ENCODE results near the gene NT5C1A.

Gene NT5C1A

DNA sequence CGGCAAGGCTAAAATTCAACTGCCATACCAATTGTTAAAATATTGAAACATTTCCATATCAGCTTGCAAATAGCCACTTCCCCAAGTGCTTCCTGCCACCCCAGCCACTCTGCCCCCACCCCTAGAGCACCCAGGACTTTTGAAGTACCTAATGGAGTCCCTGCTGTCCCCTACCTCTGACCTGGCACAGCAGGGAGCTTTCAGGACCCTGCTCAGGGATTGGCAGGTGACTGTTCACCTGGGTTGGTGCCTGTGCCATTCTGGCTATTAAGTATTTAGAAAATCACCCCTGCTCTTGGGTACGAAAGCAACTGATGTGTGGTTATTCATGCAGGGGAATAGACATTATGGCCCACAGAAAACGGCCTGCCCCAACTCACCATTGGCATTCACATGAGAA lies 28.4 kb upstream of the NT5C1A start:
- ChIA-PET CTCF (interaction anchor here (0.7 to 3.8 kb wide), 3 partner anchors 41 to 143 kb away, joined by 3 to 29 read pairs (median 6); no protein-coding TSS in a partner anchor), POLR2A (interaction anchor here (0.9 kb wide), 1 partner anchor 38 kb away, joined by 9 read pairs; the partner anchor contains the start of gene PPIE)

DNA sequence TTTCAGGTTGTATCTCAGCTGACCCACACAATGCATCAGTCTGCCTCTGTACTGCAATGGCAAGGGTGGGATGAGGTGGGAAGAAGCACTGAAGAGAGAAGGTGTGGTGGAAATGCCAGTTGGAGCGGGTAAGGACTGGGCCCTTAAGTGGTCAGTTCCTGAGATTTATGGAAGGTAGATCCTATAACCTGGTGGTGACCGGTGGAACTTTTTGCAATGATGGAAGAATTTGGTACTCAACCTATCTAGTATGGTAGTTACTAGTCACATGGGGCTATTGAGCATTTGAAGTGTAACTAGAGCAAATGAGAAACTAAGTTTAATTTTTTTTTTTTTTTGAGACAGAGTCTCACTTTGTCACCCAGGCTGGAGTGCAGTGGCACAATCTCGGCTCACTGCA lies 27.5 kb upstream of the NT5C1A start:
- Histone ChIP-seq H3K9me3 (ENCODE audit: control insufficient read depth, insufficient read depth, low read depth, low read length) (no peaks in the 10 kb centered on the region), H3K36me3 (ENCODE audit: control insufficient read depth in 2 of 2, insufficient read depth in 1 of 2, low read length in 2 of 2) (no peaks in the 10 kb centered on the region), H3K4me3 (ENCODE audit: low read depth, low read length) (no peak overlapping the region), H3K4me1 (ENCODE audit: control insufficient read depth, insufficient read depth, low read length) (no peaks in the 10 kb centered on the region), H3K27ac (ENCODE audit: extremely low read depth, low read depth, low read length) (no peak overlapping the region)
- TF ChIP-seq GLI4 (tag by site-specific recombination; IDR thresholded peaks at IDR 0.05): no peak
- TF ChIP-seq ELK4 (IDR thresholded peaks at IDR 0.05; ENCODE audit: borderline replicate concordance, low read depth, low read length): no peak
- no peak for TF ChIP-seq OVOL3 (tag by site-specific recombination; IDR thresholded peaks at IDR 0.05)
- no peak for TF ChIP-seq ZNF426 (tag by site-specific recombination; IDR thresholded peaks at IDR 0.05)
- TF ChIP-seq ZNF473 (tag by site-specific recombination; IDR thresholded peaks at IDR 0.05): no peak
- TF ChIP-seq ZNF639 (tag by site-specific recombination; IDR thresholded peaks at IDR 0.05): no peak
- TF ChIP-seq ZBTB20 (tag by site-specific recombination; IDR thresholded peaks at IDR 0.05): no peak
- POLR2A ChIA-PET: interaction anchor here (0.9 kb wide), 1 partner anchor 39 kb away, joined by 9 read pairs; the partner anchor contains the start of gene PPIE
- CTCF ChIA-PET: interaction anchor here (0.5 to 1.7 kb wide), 2 partner anchors 21 to 46 kb away, joined by 5 to 6 read pairs; no protein-coding TSS in a partner anchor

More for the DNA sequence above, 28.4 kb upstream of the NT5C1A start:
- H3K27ac ChIP-seq (ENCODE audit: extremely low read depth, low read depth, low read length): no peak overlapping the region
- no peak overlapping the region for H3K4me3 ChIP-seq (ENCODE audit: low read depth, low read length)
- no peaks in the 10 kb centered on the region for H3K36me3 ChIP-seq (ENCODE audit: control insufficient read depth in 2 of 2, insufficient read depth in 1 of 2, low read length in 2 of 2)
- no peak for TF ChIP-seq ZNF423 (tag by site-specific recombination; IDR thresholded peaks at IDR 0.05)
- no peak for TF ChIP-seq ZNF610 (tag by site-specific recombination; IDR thresholded peaks at IDR 0.05; ENCODE audit: borderline replicate concordance)
- no peak for TF ChIP-seq ZBTB48 (tag by site-specific recombination; IDR thresholded peaks at IDR 0.05)
- no peak for TF ChIP-seq ZBTB7A (tag by site-specific recombination; IDR thresholded peaks at IDR 0.05; ENCODE audit: low read depth)
- no peak for TF ChIP-seq ZNF324 (tag by site-specific recombination; IDR thresholded peaks at IDR 0.05)
- TF ChIP-seq, protein P1, sequence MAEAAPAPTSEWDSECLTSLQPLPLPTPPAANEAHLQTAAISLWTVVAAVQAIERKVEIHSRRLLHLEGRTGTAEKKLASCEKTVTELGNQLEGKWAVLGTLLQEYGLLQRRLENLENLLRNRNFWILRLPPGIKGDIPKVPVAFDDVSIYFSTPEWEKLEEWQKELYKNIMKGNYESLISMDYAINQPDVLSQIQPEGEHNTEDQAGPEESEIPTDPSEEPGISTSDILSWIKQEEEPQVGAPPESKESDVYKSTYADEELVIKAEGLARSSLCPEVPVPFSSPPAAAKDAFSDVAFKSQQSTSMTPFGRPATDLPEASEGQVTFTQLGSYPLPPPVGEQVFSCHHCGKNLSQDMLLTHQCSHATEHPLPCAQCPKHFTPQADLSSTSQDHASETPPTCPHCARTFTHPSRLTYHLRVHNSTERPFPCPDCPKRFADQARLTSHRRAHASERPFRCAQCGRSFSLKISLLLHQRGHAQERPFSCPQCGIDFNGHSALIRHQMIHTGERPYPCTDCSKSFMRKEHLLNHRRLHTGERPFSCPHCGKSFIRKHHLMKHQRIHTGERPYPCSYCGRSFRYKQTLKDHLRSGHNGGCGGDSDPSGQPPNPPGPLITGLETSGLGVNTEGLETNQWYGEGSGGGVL (tag by site-specific recombination; IDR thresholded peaks at IDR 0.05): no peak
- TF ChIP-seq SETDB1 (IDR thresholded peaks at IDR 0.05; ENCODE audit: insufficient read length, low read length): no peak
- no peak for TF ChIP-seq ZNF140 (tag by site-specific recombination; IDR thresholded peaks at IDR 0.05)
- no peaks in the 10 kb centered on the region for H3K4me1 ChIP-seq (ENCODE audit: control insufficient read depth, insufficient read depth, low read length)
- H3K9me3 ChIP-seq (ENCODE audit: control insufficient read depth, insufficient read depth, low read depth, low read length): no peaks in the 10 kb centered on the region

DNA sequence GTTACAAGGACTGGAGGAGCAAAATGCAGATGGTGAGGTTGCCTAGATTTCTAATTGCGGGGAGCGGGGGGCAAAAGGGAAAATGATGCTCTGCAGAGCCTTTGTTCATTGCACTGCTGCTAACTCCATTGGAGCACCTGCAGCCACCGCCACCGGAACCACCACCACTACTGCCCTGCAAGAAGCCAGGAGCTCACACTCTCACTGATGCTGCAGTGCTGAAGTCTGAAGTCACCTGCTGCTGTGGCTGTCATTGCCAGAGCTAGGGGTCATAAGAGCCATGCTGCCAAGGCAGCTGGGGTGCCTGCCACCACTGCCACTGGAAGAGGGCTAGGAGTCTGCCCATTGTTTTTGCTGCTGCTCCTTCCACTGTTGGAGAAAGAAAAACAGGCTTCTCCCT lies 26.7 kb upstream of the NT5C1A start:
- no peak overlapping the region for H3K4me3 ChIP-seq (ENCODE audit: low read depth, low read length)
- no peaks in the 10 kb centered on the region for H3K4me1 ChIP-seq (ENCODE audit: control insufficient read depth, insufficient read depth, low read length)
- no peaks in the 10 kb centered on the region for H3K9me3 ChIP-seq (ENCODE audit: control insufficient read depth, insufficient read depth, low read depth, low read length)
- ChIA-PET CTCF (no interaction called here), POLR2A (no interaction called here)
- no peak overlapping the region for H3K27ac ChIP-seq (ENCODE audit: extremely low read depth, low read depth, low read length)
- no peaks in the 10 kb centered on the region for H3K36me3 ChIP-seq (ENCODE audit: control insufficient read depth in 2 of 2, insufficient read depth in 1 of 2, low read length in 2 of 2)
- no peak for TF ChIP-seq ZNF561 (tag by site-specific recombination; IDR thresholded peaks at IDR 0.05; ENCODE audit: borderline replicate concordance)
- TF ChIP-seq ZNF221 (tag by site-specific recombination; IDR thresholded peaks at IDR 0.05; ENCODE audit: borderline replicate concordance): no peak
- no peak for TF ChIP-seq ZNF707 (tag by site-specific recombination; IDR thresholded peaks at IDR 0.05)
- no peak for TF ChIP-seq ZBTB10 (tag by site-specific recombination; IDR thresholded peaks at IDR 0.05)
- no peak for TF ChIP-seq ZNF626 (tag by site-specific recombination; IDR thresholded peaks at IDR 0.05)
- TF ChIP-seq BCL11B (tag by site-specific recombination; IDR thresholded peaks at IDR 0.05; ENCODE audit: low read depth): no peak
- TF ChIP-seq ZNF248 (tag by site-specific recombination; IDR thresholded peaks at IDR 0.05): no peak
- no peak for TF ChIP-seq ZNF776 (tag by site-specific recombination; IDR thresholded peaks at IDR 0.05; ENCODE audit: borderline replicate concordance)
- no peak for TF ChIP-seq ZNF449 (tag by site-specific recombination; IDR thresholded peaks at IDR 0.05)
- no peak for TF ChIP-seq GLIS2 (tag by site-specific recombination; IDR thresholded peaks at IDR 0.05)

Measured in HEK293 (cell line).